Neuronal stem cell (in vitro differentiated cells): Measurements from ENCODE around the gene NPM1.

Experiments
- DNase-seq: peaks from one replicate; pipeline ENCODE4 v3.0.0-alpha.2; 2013; ENCODE audit warnings: low spot score
- H2AFZ ChIP-seq: one replicate; pipeline ENCODE4 v1.6.1; 2013; ENCODE audit warnings: mild to moderate bottlenecking, low read length, inconsistent platforms
- H2AK5ac ChIP-seq: 2 replicates; pipeline ENCODE4 v1.6.1; 2013; ENCODE audit warnings: low read depth, mild to moderate bottlenecking, inconsistent platforms, low read length, moderate library complexity, mixed read lengths
- H2BK120ac ChIP-seq: 2 replicates; pipeline ENCODE4 v1.6.1; 2013; ENCODE audit warnings: low read depth, mild to moderate bottlenecking, inconsistent platforms, low read length, moderate library complexity, mixed read lengths
- H2BK12ac ChIP-seq: one replicate; pipeline ENCODE4 v1.6.1; 2013; ENCODE audit warnings: low read length, inconsistent platforms
- H2BK15ac ChIP-seq: 2 replicates; pipeline ENCODE4 v1.6.1; 2013; ENCODE audit warnings: mild to moderate bottlenecking, low read length, inconsistent platforms, mixed read lengths
- H2BK5ac ChIP-seq: one replicate; pipeline ENCODE4 v1.6.1; 2013; ENCODE audit warnings: inconsistent platforms, mild to moderate bottlenecking, low read length, moderate library complexity
- H3K14ac ChIP-seq: one replicate; pipeline ENCODE4 v1.6.1; 2013; ENCODE audit warnings: low read length, inconsistent platforms
- H3K18ac ChIP-seq: 2 replicates; pipeline ENCODE4 v1.6.1; 2013; ENCODE audit warnings: low read length, inconsistent platforms
- H3K23ac ChIP-seq: 2 replicates; pipeline ENCODE4 v1.6.1; 2013; ENCODE audit warnings: low read depth, mild to moderate bottlenecking, mixed read lengths, low read length, inconsistent platforms; ENCODE audit not compliant: poor library complexity
- H3K27ac ChIP-seq: replicated peaks from 3 replicates; pipeline ENCODE4 v1.5.1; 2013; ENCODE audit warnings: low read length, inconsistent platforms
- H3K27me3 ChIP-seq, 3 experiments: 2 replicates each; pipeline ENCODE4 v1.6.1; 2013; ENCODE audit warnings: low read length in 3 of 3, mild to moderate bottlenecking in 2 of 3, inconsistent platforms in 1 of 3, low read depth in 1 of 3, mixed read lengths in 1 of 3, moderate library complexity in 1 of 3; ENCODE audit not compliant: control insufficient read depth in 3 of 3, insufficient read depth in 3 of 3
- H3K36me3 ChIP-seq, 2 donors: replicated peaks in 1 of 2; 2 replicates each; pipeline ENCODE4 v1.6.1; 2013; ENCODE audit warnings: low read length in 2 of 2; ENCODE audit not compliant: control insufficient read depth in 2 of 2, insufficient read depth in 2 of 2
- H3K4ac ChIP-seq: 2 replicates; pipeline ENCODE4 v1.6.1; 2013; ENCODE audit warnings: inconsistent platforms, mild to moderate bottlenecking, low read length, moderate library complexity
- H3K4me1 ChIP-seq, 2 donors: 1 replicate in 1 of 2; 2 replicates in 1 of 2; pipeline ENCODE4 v1.6.1; 2013; ENCODE audit warnings: low read length in 2 of 2, low read depth in 1 of 2; ENCODE audit not compliant: control insufficient read depth in 2 of 2, insufficient read depth in 1 of 2
- H3K4me2 ChIP-seq: one replicate; pipeline ENCODE4 v1.6.1; 2013; ENCODE audit warnings: mild to moderate bottlenecking, low read length, inconsistent platforms; ENCODE audit not compliant: insufficient read depth, poor library complexity, severe bottlenecking
- H3K4me3 ChIP-seq, 2 donors: 2 replicates each; pipeline ENCODE4 v1.5.1; 2013; ENCODE audit warnings: low read length in 2 of 2, mild to moderate bottlenecking in 2 of 2, inconsistent platforms in 1 of 2, moderate library complexity in 1 of 2
- H3K79me1 ChIP-seq: one replicate; pipeline ENCODE4 v1.6.1; 2013; ENCODE audit warnings: low read depth, mild to moderate bottlenecking, inconsistent platforms, low read length, moderate library complexity
- H3K9ac ChIP-seq: one replicate; pipeline ENCODE4 v1.6.1; 2013; ENCODE audit warnings: mild to moderate bottlenecking, low read depth, low read length, inconsistent platforms; ENCODE audit not compliant: poor library complexity
- H3K9me3 ChIP-seq, 2 donors: replicated peaks in 1 of 2; 2 replicates each; pipeline versions ENCODE3 to v1.6.1; 2013; ENCODE audit warnings: low read length in 2 of 2, mild to moderate bottlenecking in 2 of 2, inconsistent platforms in 1 of 2, low read depth in 1 of 2, mixed read lengths in 1 of 2, moderate library complexity in 1 of 2; ENCODE audit not compliant: control insufficient read depth in 2 of 2, insufficient read depth in 1 of 2
- H4K8ac ChIP-seq: one replicate; pipeline ENCODE4 v1.6.1; 2013; ENCODE audit warnings: low read depth, mild to moderate bottlenecking, inconsistent platforms, low read length, moderate library complexity
- H4K91ac ChIP-seq: one replicate; pipeline ENCODE4 v1.6.1; 2013; ENCODE audit warnings: low read length, low read depth, mild to moderate bottlenecking, inconsistent platforms; ENCODE audit not compliant: poor library complexity
- WGBS, 2 donors: extraction: QIAGEN DNeasy Blood & Tissue Kit; methylation state at CpG; one replicate each; pipeline ENCODE4 v1.1.7; 2013; ENCODE audit warnings: missing lambda C conversion rate in 2 of 2, mixed read lengths in 1 of 2; ENCODE audit not compliant: insufficient read length in 2 of 2, insufficient replicate concordance in 1 of 2; ENCODE audit errors: extremely low coverage in 2 of 2; 5-methylcytosine and 5-hydroxymethylcytosine counted together

The NPM1 gene

GRCh38 chr5:171388816-171389168 lies 1.1 kb downstream of the NPM1 start:
- no peak overlapping the region for H2BK120ac ChIP-seq
- peaks cover 1 to 12% of the 10 kb centered on the region in 2 donors for H3K4me1 ChIP-seq
- H2BK5ac ChIP-seq = peak overlapping the region; percentile 90
- H3K9me3 ChIP-seq = no peaks in the 10 kb centered on the region
- H2BK15ac ChIP-seq = no peak overlapping the region
- peaks cover 1% of the 10 kb centered on the region for H3K79me1 ChIP-seq
- H3K36me3 ChIP-seq = peaks cover 19 to 53% of the 10 kb centered on the region in 2 donors
- no peak overlapping the region for H4K8ac ChIP-seq
- H4K91ac ChIP-seq = no peak overlapping the region
- peak overlapping the region; percentile 70 for H3K4me2 ChIP-seq
- no peaks in the 10 kb centered on the region for H3K27me3 ChIP-seq
- H2AK5ac ChIP-seq = no peak overlapping the region
- H2BK12ac ChIP-seq = no peak overlapping the region
- DNase-seq = no peak
- no peak overlapping the region for H3K27ac ChIP-seq
- no CpG with 5 or more reads among the region's 14 CpGs for WGBS, 2 donors
- no peak overlapping the region for H3K9ac ChIP-seq
- H2AFZ ChIP-seq = no peak overlapping the region
- H3K18ac ChIP-seq = no peak overlapping the region
- no peak overlapping the region for H3K23ac ChIP-seq
- H3K4me3 ChIP-seq = peak overlapping the region; percentile 90 to 99
- H3K14ac ChIP-seq = no peak overlapping the region
- H3K4ac ChIP-seq = no peak overlapping the region

DNA sequence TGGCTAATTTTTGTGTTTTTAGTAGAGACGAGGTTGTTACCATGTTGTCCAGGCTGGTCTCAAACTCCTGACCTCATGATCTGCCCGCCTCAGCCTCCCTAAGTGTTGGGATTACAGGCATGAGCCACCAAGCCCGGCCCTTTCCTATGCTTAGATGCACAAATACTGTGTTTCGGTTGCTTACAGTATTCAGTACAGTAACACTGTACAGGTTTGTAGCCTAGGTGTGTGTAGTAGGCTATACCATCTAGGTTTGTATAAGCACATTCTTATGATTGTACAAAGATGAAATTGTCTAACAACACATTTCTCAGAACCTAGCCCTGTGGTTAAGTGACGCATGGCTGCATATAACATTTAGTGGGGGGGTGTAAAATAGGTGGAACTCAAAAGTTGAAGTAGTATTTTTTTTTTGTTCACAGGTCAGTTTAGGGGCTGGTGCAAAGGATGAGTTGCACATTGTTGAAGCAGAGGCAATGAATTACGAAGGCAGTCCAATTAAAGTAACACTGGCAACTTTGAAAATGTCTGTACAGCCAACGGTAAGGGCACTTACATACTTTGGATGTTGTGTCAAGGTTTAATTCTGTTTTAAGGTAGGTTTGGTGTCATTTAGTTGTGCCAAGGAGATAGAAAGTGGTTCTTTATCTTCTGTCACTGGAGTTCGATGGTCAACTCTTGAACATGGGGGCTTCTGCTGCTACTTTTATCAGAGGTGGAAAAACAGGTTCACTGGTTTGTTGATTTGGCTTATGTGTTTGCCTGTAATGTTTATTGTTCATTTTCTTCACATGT lies 3.4 kb downstream of the NPM1 start:
- H3K18ac ChIP-seq = no peak overlapping the region
- peaks cover 28 to 76% of the 10 kb centered on the region in 2 donors for H3K36me3 ChIP-seq

GRCh38 chr5:171391996-171392577 lies 4.4 kb downstream of the NPM1 start:
- Histone ChIP-seq H3K18ac (no peak overlapping the region), H3K27ac (no peak overlapping the region), H3K36me3 (peaks cover 36 to 86% of the 10 kb centered on the region in 2 donors), H3K14ac (no peak overlapping the region), H3K4ac (no peak overlapping the region), H3K79me1 (peaks cover 1% of the 10 kb centered on the region), H3K4me1 (peaks cover 1 to 12% of the 10 kb centered on the region in 2 donors), H2AFZ (no peak overlapping the region), H3K4me2 (no peak overlapping the region), H3K4me3 (no peak overlapping the region), H4K91ac (no peak overlapping the region), H2BK5ac (no peak overlapping the region), H2BK120ac (no peak overlapping the region), H3K23ac (no peak overlapping the region), H2BK15ac (no peak overlapping the region), H3K9me3 (no peaks in the 10 kb centered on the region), H3K27me3 (no peaks in the 10 kb centered on the region), H2BK12ac (no peak overlapping the region), H4K8ac (no peak overlapping the region), H3K9ac (no peak overlapping the region), H2AK5ac (no peak overlapping the region)
- no peak for DNase-seq
- no CpG with 5 or more reads among the region's 14 CpGs for WGBS, 2 donors

More for the DNA sequence above, 3.4 kb downstream of the NPM1 start:
- H3K27me3 ChIP-seq = no peaks in the 10 kb centered on the region
- no peak overlapping the region for H3K14ac ChIP-seq
- no peak overlapping the region for H3K4ac ChIP-seq
- no peak overlapping the region for H3K27ac ChIP-seq
- DNase-seq = no peak
- H3K23ac ChIP-seq = no peak overlapping the region
- H4K91ac ChIP-seq = no peak overlapping the region
- H3K4me3 ChIP-seq = peak overlapping the region in 1 of 2 donors; percentile 3
- H4K8ac ChIP-seq = no peak overlapping the region
- H3K79me1 ChIP-seq = peaks cover 1% of the 10 kb centered on the region
- H3K9ac ChIP-seq = no peak overlapping the region
- no CpG with 5 or more reads among the region's 8 CpGs for WGBS, 2 donors
- H2BK5ac ChIP-seq = no peak overlapping the region
- H3K4me2 ChIP-seq = no peak overlapping the region
- H2BK120ac ChIP-seq = no peak overlapping the region
- no peaks in the 10 kb centered on the region for H3K9me3 ChIP-seq
- H2BK12ac ChIP-seq = no peak overlapping the region
- H3K4me1 ChIP-seq = peaks cover 1 to 12% of the 10 kb centered on the region in 2 donors
- no peak overlapping the region for H2AK5ac ChIP-seq
- H2BK15ac ChIP-seq = no peak overlapping the region
- H2AFZ ChIP-seq = no peak overlapping the region

- WGBS, 2 donors = 100% methylated on average over 1 to 2 of the region's 4 CpGs
- no peak overlapping the region for H3K4me3 ChIP-seq
- no peak overlapping the region for H4K91ac ChIP-seq
These were observed 5.0 kb downstream of the NPM1 start for GRCh38 chr5:171392585-171393159.

More at GRCh38 chr5:171392585-171393159, 5.0 kb downstream of the NPM1 start:
- Histone ChIP-seq H3K23ac (no peak overlapping the region), H2AK5ac (no peak overlapping the region), H3K79me1 (peaks cover 3% of the 10 kb centered on the region), H2BK15ac (no peak overlapping the region), H3K27me3 (no peaks in the 10 kb centered on the region), H3K4me1 (peaks cover 1 to 12% of the 10 kb centered on the region in 2 donors), H2AFZ (no peak overlapping the region), H3K9me3 (no peaks in the 10 kb centered on the region), H3K36me3 (peaks cover 39 to 92% of the 10 kb centered on the region in 2 donors), H3K14ac (no peak overlapping the region), H3K4ac (no peak overlapping the region), H3K18ac (no peak overlapping the region), H4K8ac (no peak overlapping the region), H2BK120ac (no peak overlapping the region), H3K9ac (no peak overlapping the region), H2BK12ac (no peak overlapping the region), H3K27ac (no peak overlapping the region), H2BK5ac (no peak overlapping the region), H3K4me2 (no peak overlapping the region)
- DNase-seq = no peak
